Esophagus squamous epithelium (tissue), 4 donors: ENCODE measurements around the gene SULT1C2.

Experiments
- POLR2A ChIP-seq, 4 donors: fragments of 450-650 bp; IDR thresholded peaks; one replicate each; pipeline ENCODE4 v1.6.1; 2017; ENCODE audit warnings: antibody characterized with exemption in 4 of 4, mild to moderate bottlenecking in 4 of 4, moderate library complexity in 3 of 4
- TF ChIP-seq, protein P1 (sequence below), 6 experiments: fragments of 450-650 bp in 4 of 6; fragments of 200-600 bp in 2 of 6; sonication (generic) in 2 of 6; IDR thresholded peaks; one replicate each; pipeline ENCODE4 v1.5.1; 2016 to 2019; ENCODE audit warnings: antibody characterized with exemption in 6 of 6, mild to moderate bottlenecking in 4 of 6, moderate library complexity in 4 of 6

DNA sequence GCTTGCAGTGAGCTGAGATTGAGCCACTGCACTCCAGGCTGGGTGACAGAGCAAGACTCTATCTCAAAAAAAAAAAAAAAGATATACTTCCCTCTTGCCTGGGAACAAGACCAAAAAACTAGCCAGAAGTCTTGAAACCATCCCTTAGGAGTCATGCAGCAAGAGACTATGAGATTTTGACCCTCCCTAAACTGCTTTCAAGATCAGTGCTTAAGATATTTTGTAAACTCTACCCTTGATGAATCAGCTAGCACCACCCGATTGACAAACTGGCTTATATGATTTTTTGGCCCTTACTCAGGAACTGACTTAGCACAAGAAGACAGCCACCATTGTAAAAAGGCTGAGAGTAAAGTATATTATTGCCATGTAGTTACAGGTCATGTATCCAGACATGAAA, 45.1 kb upstream of the SULT1C2 start:
- no peak for TF ChIP-seq POLR2A (IDR thresholded peaks at IDR 0.05)
- TF ChIP-seq, protein P1, sequence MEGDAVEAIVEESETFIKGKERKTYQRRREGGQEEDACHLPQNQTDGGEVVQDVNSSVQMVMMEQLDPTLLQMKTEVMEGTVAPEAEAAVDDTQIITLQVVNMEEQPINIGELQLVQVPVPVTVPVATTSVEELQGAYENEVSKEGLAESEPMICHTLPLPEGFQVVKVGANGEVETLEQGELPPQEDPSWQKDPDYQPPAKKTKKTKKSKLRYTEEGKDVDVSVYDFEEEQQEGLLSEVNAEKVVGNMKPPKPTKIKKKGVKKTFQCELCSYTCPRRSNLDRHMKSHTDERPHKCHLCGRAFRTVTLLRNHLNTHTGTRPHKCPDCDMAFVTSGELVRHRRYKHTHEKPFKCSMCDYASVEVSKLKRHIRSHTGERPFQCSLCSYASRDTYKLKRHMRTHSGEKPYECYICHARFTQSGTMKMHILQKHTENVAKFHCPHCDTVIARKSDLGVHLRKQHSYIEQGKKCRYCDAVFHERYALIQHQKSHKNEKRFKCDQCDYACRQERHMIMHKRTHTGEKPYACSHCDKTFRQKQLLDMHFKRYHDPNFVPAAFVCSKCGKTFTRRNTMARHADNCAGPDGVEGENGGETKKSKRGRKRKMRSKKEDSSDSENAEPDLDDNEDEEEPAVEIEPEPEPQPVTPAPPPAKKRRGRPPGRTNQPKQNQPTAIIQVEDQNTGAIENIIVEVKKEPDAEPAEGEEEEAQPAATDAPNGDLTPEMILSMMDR (IDR thresholded peaks at IDR 0.05) = no peak
